Astrocyte of the cerebellum (primary cell): ENCODE results near the gene NEMP2.

Experiments
- DNase-seq: peaks from one replicate; pipeline ENCODE4 v3.0.0-alpha.2; 2011; ENCODE audit warnings: low read depth
- H3K4me3 ChIP-seq: 2 replicates; pipeline ENCODE4 v1.5.1; 2011; ENCODE audit warnings: mild to moderate bottlenecking, low read depth, low read length, moderate library complexity
- in situ Hi-C: cut with HindIII; loops from 2 replicates; pipeline ENCODE4 v1.10.0; 2017; ENCODE audit warnings: low sequenced_read_pairs
- TF ChIP-seq, protein P1 (sequence below): IDR thresholded peaks from 2 replicates; pipeline ENCODE4 v1.5.1; 2012; ENCODE audit warnings: low read length, low read depth, moderate library complexity, mild to moderate bottlenecking; ENCODE audit errors: missing control alignments

The NEMP2 gene

DNA sequence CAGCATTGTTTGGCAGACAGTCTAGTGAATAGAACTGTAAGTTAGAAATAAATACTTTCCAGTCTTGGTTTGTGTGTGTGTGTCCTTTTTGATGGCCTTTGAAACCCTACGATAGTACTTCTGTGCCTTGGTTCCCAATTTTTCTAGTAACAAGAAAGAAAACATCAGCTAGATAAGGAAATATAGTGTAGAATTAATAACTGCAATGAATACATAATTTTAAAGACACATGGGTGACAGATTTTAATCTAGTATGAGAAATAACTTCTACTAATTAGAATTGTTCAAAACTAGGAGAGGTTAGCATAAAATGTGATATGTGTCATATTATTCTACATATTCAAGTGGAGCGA is 44.5 kb upstream of the NEMP2 start:
- H3K4me3 ChIP-seq = no peak overlapping the region
- in situ Hi-C loops = no loop called here
- no peak for DNase-seq
- TF ChIP-seq, protein P1, sequence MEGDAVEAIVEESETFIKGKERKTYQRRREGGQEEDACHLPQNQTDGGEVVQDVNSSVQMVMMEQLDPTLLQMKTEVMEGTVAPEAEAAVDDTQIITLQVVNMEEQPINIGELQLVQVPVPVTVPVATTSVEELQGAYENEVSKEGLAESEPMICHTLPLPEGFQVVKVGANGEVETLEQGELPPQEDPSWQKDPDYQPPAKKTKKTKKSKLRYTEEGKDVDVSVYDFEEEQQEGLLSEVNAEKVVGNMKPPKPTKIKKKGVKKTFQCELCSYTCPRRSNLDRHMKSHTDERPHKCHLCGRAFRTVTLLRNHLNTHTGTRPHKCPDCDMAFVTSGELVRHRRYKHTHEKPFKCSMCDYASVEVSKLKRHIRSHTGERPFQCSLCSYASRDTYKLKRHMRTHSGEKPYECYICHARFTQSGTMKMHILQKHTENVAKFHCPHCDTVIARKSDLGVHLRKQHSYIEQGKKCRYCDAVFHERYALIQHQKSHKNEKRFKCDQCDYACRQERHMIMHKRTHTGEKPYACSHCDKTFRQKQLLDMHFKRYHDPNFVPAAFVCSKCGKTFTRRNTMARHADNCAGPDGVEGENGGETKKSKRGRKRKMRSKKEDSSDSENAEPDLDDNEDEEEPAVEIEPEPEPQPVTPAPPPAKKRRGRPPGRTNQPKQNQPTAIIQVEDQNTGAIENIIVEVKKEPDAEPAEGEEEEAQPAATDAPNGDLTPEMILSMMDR = no peak

DNA sequence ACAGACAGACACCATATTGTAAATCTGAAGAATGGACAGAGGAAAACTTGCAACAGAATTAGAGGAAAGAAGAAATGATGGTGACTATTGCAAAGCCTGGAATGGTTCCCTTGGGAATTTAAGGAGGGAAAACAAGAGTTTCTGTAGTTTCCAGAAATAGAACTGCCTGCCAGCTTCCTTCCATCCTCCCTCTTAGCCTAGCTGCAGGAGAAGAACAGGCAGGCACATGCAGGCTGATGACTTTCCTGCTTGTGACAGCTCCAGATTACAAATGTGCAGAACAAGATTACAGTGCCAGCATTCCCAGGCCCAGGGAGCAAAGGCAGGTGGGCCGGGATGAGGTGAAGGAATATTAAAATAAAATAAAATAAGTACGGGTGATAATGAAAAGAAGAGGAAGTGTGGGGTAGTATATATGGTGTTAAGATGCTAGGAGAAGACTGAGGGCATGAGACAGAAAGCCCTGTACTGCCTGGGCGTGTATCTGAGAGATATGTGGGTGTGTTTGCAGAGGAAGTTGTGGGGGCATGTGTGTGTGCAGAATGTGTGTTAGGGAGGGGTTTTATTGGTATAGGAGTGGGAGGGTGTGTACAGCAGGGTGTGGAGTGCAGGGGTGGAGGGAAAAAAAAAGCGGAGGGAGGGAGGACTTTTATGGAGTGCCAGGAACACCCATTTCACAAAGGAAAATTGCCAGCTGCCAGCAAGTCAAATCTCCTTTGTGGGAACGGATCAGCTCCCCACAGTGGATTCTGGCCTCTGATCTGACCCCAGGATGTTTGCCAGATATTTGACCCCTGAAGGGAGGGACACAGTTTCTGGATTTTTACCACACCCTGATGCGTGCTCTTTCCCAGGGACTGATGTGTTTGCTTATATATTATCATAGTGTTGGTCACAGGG is 43.9 kb upstream of the NEMP2 start:
- no peak overlapping the region for H3K4me3 ChIP-seq
- TF ChIP-seq, protein P1 = no peak
- in situ Hi-C loops = no loop called here
- no peak for DNase-seq

DNA sequence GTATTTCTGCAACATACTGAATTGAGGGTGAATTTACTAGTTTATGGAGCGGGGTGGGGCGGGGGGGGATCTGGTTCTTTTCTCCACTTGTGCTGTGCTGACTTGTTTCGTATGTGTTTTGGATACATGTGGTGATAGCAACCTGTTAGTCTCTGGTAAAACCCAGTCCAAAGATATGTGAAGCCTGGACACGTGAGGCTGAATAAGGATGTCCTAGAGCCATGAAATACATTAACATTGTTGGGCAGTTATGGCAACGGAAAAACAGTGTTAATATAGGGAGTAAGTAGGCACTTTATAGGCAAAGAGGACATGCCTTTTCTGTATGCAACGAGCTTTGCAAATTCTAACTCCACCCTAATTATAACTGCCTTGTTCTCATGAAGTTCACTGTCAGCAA is 42.1 kb upstream of the NEMP2 start:
- in situ Hi-C loops = no loop called here
- TF ChIP-seq, protein P1 = no peak
- DNase-seq = no peak
- H3K4me3 ChIP-seq = no peak overlapping the region

DNA sequence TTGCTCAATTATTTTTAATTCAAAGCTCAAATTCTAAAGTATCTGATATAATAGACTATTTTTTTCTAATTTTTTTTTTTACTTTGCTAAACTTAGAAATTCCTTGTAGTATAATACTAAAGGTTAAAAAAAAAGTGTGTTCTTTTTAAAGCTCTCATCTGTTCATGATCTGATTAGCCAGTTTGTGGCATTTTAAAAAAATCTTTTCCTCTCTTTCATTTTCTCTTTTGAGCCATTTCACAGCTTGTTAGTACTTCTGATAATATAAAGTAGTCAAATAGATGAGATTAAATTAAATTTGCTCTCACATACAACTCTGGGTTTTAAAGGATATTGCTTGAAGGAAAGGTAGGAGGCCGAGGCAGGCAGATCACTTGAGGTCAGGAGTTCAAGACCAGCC is 40.7 kb upstream of the NEMP2 start:
- TF ChIP-seq, protein P1 = no peak
- in situ Hi-C loops = no loop called here
- H3K4me3 ChIP-seq = no peak overlapping the region
- DNase-seq = no peak

DNA sequence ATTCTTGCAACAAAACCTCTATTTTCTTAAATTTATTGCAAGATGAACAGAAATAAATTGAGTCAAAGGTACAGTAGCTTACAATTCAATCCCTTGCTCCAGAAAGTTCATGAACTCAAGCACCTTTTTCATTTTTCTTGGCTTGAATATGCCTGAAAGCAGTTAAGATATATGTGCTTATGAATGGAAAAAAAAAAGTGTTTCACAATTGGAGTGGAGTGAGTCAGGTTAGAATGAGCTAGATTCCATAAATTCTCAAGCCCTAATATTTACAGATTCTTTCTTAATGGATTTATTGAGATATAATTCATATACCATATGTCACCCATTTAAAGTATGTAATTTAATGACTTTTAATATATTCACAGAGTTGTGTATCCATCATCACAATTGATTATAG is 39.6 kb upstream of the NEMP2 start:
- in situ Hi-C loops = no loop called here
- H3K4me3 ChIP-seq = no peak overlapping the region
- DNase-seq = no peak
- TF ChIP-seq, protein P1 = no peak

DNA sequence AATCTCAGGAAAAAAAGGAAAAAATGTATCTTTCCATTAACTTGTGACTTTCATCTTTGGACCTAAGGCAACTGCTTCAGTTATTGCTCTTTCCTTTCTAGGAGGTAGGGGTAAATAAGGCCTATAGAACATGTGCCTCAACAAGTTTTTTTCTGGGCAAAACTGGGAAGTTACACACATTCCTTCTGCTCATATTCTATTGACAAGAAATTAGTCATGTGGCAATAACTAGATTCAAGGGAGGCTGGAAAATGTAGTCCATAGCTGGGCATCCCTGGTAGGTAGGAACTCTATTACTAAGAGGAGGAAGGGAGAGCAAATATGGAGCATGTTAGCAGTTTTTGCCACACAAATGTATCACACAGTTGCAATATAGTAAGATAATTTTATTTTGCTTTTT is 37.7 kb upstream of the NEMP2 start:
- no peak for DNase-seq
- TF ChIP-seq, protein P1 = no peak
- H3K4me3 ChIP-seq = no peak overlapping the region
- in situ Hi-C loops = no loop called here
